Measurements from ENCODE around the gene ADAMTS9. TPM values are rescaled to one million over a fixed set of nuclear protein-coding genes. Genes with fewer than 3 reads are reported as not detected.

ADAMTS9 gene
- total RNA-seq, 3 donors from 2014 or later (not counting 1 experiment from before 2014, with no cell fraction given), result not detected

GRCh38 chr3:64552160-64552559 lies 135.6 kb downstream of the ADAMTS9 start:
- H3K4me3 Mint-ChIP-seq, result no peak overlapping the region
- Histone ChIP-seq H3K9me3 (ENCODE audit: control insufficient read depth, insufficient read depth, low read length) (no peaks in the 10 kb centered on the region), H3K4me3 (ENCODE audit: low read length) (no peak overlapping the region), H3K4me1 (ENCODE audit: control insufficient read depth, insufficient read depth, low read length) (no peaks in the 10 kb centered on the region), H3K27ac (ENCODE audit: low read length) (no peak overlapping the region), H3K27me3 (ENCODE audit: control insufficient read depth, insufficient read depth, low read length) (no peaks in the 10 kb centered on the region), H3K36me3 (ENCODE audit: control insufficient read depth, insufficient read depth, low read length) (no peaks in the 10 kb centered on the region)
- no peak for DNase-seq
- no peak for TF ChIP-seq CTCF (IDR thresholded peaks at IDR 0.05)
- intact Hi-C loops (cut with micrococcal nuclease), result no loop called here
- H3K36me3 Mint-ChIP-seq, result no peaks in the 10 kb centered on the region
- no peaks in the 10 kb centered on the region for H3K4me1 Mint-ChIP-seq
- H3K9me3 Mint-ChIP-seq, result peaks cover 7 to 13% of the 10 kb centered on the region in 2 donors
- ATAC-seq, result no peak
- no peak overlapping the region for H3K27ac Mint-ChIP-seq
- H3K27me3 Mint-ChIP-seq (ENCODE audit: low read depth in 2 of 2), result no peaks in the 10 kb centered on the region
- WGBS (ENCODE audit: insufficient coverage), result 100% methylated on average over 1 of the region's 2 CpGs

- H3K9me3 ChIP-seq (ENCODE audit: control insufficient read depth, insufficient read depth, low read length), result no peaks in the 10 kb centered on the region
- intact Hi-C loops (cut with micrococcal nuclease), result no loop called here
- H3K27me3 ChIP-seq (ENCODE audit: control insufficient read depth, insufficient read depth, low read length), result no peaks in the 10 kb centered on the region
- no peak overlapping the region for H3K4me3 ChIP-seq (ENCODE audit: low read length)
- Mint-ChIP-seq H3K4me1 (no peaks in the 10 kb centered on the region), H3K36me3 (no peaks in the 10 kb centered on the region), H3K4me3 (no peak overlapping the region), H3K27me3 (ENCODE audit: low read depth in 2 of 2) (no peaks in the 10 kb centered on the region), H3K9me3 (peaks cover 4 to 11% of the 10 kb centered on the region in 2 donors), H3K27ac (no peak overlapping the region)
- H3K36me3 ChIP-seq (ENCODE audit: control insufficient read depth, insufficient read depth, low read length), result no peaks in the 10 kb centered on the region
- WGBS (ENCODE audit: insufficient coverage), result 95% methylated on average over 1 of the region's 1 CpG
- no peak for ATAC-seq
- TF ChIP-seq CTCF (IDR thresholded peaks at IDR 0.05), result no peak
- H3K27ac ChIP-seq (ENCODE audit: low read length), result no peak overlapping the region
- no peak for DNase-seq
- no peaks in the 10 kb centered on the region for H3K4me1 ChIP-seq (ENCODE audit: control insufficient read depth, insufficient read depth, low read length)
Observed at GRCh38 chr3:64551697-64552096, 136.1 kb downstream of the ADAMTS9 start.

GRCh38 chr3:64550745-64551144 lies 137.1 kb downstream of the ADAMTS9 start:
- no peaks in the 10 kb centered on the region for H3K9me3 ChIP-seq (ENCODE audit: control insufficient read depth, insufficient read depth, low read length)
- no peaks in the 10 kb centered on the region for H3K27me3 ChIP-seq (ENCODE audit: control insufficient read depth, insufficient read depth, low read length)
- no peak overlapping the region for H3K4me3 Mint-ChIP-seq
- no peak overlapping the region for H3K4me3 ChIP-seq (ENCODE audit: low read length)
- H3K36me3 ChIP-seq (ENCODE audit: control insufficient read depth, insufficient read depth, low read length), result no peaks in the 10 kb centered on the region
- no peak for TF ChIP-seq CTCF (IDR thresholded peaks at IDR 0.05)
- no peaks in the 10 kb centered on the region for H3K27me3 Mint-ChIP-seq (ENCODE audit: low read depth in 2 of 2)
- intact Hi-C loops (cut with micrococcal nuclease), result no loop called here
- H3K36me3 Mint-ChIP-seq, result no peaks in the 10 kb centered on the region
- DNase-seq (no peak), ATAC-seq (no peak)
- WGBS (ENCODE audit: insufficient coverage), result 91% methylated on average over 15 of the region's 15 CpGs
- H3K27ac Mint-ChIP-seq, result no peak overlapping the region
- H3K4me1 Mint-ChIP-seq, result no peaks in the 10 kb centered on the region
- no peaks in the 10 kb centered on the region for H3K4me1 ChIP-seq (ENCODE audit: control insufficient read depth, insufficient read depth, low read length)
- H3K27ac ChIP-seq (ENCODE audit: low read length), result no peak overlapping the region
- H3K9me3 Mint-ChIP-seq, result peaks cover 2 to 9% of the 10 kb centered on the region in 2 donors

- no peaks in the 10 kb centered on the region for H3K27me3 ChIP-seq (ENCODE audit: control insufficient read depth, insufficient read depth, low read length)
- no peaks in the 10 kb centered on the region for H3K4me1 ChIP-seq (ENCODE audit: control insufficient read depth, insufficient read depth, low read length)
- Mint-ChIP-seq H3K9me3 (peaks cover 0 to 6% of the 10 kb centered on the region in 2 donors), H3K36me3 (no peaks in the 10 kb centered on the region), H3K27me3 (ENCODE audit: low read depth in 2 of 2) (no peaks in the 10 kb centered on the region), H3K4me3 (no peak overlapping the region), H3K27ac (no peak overlapping the region), H3K4me1 (no peaks in the 10 kb centered on the region)
- no peak for TF ChIP-seq CTCF (IDR thresholded peaks at IDR 0.05)
- H3K27ac ChIP-seq (ENCODE audit: low read length), result no peak overlapping the region
- H3K36me3 ChIP-seq (ENCODE audit: control insufficient read depth, insufficient read depth, low read length), result no peaks in the 10 kb centered on the region
- H3K9me3 ChIP-seq (ENCODE audit: control insufficient read depth, insufficient read depth, low read length), result no peaks in the 10 kb centered on the region
- intact Hi-C loops (cut with micrococcal nuclease), result no loop called here
- no CpG with 5 or more reads among the region's 3 CpGs for WGBS (ENCODE audit: insufficient coverage)
- ATAC-seq (no peak), DNase-seq (no peak)
- H3K4me3 ChIP-seq (ENCODE audit: low read length), result no peak overlapping the region
Observed at GRCh38 chr3:64549869-64550268, 137.9 kb downstream of the ADAMTS9 start.
